ENCODE data around the gene ASTN2.

The ASTN2 gene

DNA sequence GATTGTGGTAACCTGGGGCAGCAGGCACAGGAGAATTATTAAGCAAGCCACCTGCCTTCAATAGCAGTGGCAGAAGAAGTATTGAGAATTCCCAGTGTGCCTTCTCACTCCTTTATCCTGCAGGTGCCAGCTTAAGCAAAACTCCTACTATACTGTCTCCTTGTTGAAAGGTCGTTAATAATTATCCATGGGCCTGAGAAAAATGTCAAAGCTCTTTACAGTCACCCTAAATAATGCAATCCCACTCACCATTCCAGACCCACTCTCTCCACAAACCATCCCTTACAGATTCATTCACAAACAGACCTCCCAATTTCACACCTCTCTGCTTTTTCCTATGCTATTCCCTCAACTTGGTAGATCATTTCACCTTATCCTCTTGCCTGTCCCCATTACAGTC is 889.2 kb downstream of the ASTN2 start:
- DNase-seq (ENCODE audit: low read depth in 2 of 2) = no peak

DNA sequence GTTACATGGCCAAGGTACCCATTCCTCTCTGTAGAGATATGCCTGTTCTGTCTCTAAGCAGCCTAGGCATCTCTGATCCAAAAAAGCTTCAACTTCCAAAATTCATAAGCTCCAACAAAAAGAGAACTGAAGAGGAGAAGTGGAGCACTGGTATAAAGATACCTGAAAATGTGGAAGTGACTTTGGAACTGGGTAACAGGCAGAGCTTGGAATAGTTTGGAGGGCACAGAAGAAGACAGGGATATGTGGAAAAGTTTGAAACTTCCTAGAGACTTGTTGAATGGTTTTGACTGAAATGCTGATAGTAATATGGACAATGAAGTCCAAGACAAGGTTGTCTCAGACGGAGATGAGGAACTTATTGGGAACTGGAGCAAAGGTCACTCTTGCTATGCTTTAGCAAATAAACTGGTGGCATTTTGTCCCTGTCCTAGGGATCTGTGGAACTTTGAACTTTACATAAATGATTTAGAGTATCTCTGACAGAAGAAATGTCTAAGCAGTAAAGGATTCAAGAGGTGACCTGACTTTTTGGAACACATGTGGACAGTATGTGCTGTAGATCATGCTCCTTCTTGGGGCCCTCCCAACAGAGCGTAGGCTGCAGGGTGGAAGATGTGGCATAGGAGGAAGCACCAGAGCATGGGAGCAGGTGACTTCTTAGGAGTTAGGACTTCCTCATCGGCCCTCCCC is 889.9 kb downstream of the ASTN2 start:
- no peak for DNase-seq (ENCODE audit: low read depth in 2 of 2)

DNA sequence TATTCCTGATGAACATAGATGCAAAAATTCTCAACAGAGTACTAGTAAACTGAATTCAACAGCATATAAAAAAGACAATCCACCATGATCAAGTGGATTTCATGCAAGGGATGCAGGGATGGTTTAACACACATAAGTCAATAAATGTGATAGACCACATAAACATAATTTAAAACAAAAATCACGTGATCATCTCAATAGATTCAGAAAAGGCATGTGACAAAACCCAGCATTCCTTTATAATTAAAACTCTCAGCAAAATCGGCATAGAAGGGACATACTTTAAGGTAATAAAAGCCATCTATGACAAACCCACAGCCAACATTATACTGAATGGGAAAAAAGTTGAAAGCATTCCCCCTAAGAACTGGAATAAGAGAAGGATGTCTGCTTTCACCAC is 894.6 kb downstream of the ASTN2 start:
- no peak for DNase-seq (ENCODE audit: low read depth in 2 of 2)

DNA sequence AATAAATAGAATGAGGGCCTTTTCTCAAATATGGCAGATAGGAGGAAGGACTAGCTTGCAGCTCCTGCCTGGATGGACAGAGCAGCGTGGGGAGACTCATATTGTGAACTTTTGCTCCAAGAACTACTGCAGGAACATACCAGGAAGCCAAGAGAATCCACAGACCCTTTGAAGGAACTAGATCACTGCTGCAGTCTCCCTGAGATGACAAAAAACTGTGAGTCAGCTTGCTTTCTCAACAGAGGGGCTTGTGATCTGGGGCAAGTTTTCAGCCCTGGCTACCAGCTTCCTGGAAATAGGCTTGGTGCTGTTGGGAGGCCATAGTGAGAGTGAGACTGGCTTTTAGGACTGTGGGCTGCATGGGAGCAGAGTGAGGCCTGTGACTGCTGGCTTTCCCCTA is 898.4 kb downstream of the ASTN2 start:
- no peak for DNase-seq (ENCODE audit: low read depth in 2 of 2)

DNA sequence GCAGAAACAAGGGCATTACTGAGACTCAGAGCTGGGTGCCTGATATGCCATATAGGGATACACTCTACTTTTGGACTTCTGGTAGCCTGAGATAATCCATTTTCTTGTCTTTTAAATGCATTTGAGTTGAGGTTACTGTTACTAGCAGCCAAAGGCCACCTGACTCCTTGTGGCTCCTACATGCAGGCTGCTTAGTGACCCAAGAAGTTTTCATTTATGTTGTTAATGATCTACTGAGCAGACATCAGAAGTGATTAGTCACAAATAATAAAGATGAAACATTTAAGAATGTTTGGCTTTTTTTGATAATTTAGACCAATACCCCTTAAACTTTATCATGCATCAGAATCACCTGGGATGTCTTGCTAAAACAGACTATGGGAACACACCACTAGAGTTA is 899.3 kb downstream of the ASTN2 start:
- no peak for DNase-seq (ENCODE audit: low read depth in 2 of 2)

DNA sequence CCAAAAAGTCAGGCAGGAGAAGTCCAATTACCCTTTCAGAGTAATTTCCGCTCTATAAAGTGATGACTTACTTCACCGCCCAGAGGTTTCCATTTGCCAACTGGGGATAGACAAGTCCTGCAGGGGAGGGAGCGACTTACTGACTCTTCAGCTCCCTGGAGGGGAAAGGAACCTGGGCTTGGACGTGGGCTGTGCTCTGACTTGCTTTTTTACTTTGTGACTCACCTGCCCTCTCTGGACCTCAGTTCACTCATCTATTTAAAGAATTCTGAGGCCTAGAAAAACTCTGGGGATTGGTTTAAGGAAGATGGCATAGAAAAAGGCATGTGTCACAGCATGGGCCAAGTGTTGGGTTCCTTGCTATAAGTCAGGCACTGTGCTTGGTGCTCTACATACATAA is 908.2 kb downstream of the ASTN2 start:
- no peak for DNase-seq (ENCODE audit: low read depth in 2 of 2)

DNA sequence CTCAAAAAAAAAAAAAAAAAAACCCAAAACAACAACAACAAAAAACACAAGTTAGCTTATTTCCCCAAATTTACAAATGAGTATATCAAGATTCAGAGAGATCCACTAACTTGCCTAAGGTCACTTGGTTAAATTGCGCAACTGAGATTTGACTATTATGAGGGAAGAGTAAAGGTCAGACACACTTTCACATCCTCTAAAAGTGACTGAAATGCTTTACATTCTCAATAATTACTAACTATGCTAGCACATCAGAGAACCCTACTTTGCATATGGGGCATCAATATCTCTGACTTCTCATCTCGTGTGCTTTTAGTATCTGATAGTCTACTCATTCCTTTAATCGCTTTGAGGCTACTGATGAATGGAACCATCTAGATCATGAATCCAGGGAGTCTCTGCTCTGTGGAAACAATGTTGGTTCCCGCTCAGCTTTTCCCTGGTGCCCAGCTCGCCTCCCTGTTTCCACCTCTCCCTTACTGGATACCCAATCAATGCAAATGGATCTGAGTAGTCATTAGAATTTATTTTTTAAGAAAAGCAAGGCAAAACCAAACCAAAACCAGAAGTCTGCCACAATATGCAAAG is 909.9 kb downstream of the ASTN2 start:
- DNase-seq (ENCODE audit: low read depth in 2 of 2) = no peak

DNA sequence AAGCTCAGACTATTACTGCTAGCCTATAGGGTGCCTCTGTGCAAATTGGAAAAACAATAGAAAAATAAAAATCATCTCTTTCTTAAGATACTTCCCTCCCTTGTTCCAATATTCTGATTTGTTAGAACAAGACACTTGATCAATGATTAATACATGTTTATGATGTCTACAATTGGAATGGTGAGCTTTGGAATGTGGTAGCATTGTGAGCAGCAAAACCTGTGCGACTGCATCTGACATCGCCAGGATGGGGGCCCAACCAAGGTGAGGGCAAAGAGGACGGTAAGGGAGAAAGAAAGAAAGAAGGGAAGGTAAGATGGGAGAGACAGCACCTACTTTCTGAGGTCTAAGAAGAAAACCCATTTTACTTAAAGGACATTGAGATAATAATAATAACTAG is 910.8 kb downstream of the ASTN2 start:
- no peak for DNase-seq (ENCODE audit: low read depth in 2 of 2)

DNA sequence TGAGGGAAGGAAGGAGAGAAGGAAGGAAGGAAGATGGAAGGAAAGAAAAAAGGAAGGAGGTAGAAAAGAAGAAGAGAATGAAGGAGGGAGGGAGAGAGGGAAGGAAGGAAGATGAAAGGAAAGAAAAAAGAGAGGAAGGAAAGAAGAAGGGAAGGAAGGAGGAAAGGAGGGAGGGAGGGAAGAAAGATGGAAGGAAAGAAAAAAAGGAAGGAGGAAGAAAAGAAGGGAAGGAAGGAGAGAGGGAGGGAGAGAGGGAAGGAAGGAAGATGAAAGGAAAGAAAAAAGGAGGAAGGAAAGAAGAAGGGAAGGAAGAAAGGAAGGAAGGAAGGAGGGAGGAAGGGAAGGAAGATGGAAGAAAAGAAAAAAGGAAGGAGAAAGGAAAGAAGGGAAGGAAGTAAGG is 912.1 kb downstream of the ASTN2 start:
- DNase-seq (ENCODE audit: low read depth in 2 of 2) = no peak

DNA sequence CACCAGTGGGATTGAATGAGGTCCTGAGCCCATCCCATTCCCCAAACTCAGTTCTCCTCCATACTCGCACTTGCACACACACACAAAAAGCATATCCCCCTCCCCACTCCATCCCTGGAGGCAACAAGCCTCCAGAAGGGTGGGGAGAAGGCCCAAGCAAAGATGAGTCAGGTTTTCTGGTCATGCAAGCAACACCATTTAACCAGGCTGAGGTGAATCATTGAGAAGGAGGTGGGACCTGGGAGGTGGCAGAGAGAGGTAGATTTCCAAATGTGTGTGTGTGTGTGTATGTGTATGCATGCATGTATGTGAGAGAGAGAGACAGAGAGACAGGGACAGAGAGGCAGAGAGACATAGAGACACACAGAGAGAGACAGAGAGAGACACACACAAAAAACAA is 913.0 kb downstream of the ASTN2 start:
- DNase-seq (ENCODE audit: low read depth in 2 of 2) = no peak

DNA sequence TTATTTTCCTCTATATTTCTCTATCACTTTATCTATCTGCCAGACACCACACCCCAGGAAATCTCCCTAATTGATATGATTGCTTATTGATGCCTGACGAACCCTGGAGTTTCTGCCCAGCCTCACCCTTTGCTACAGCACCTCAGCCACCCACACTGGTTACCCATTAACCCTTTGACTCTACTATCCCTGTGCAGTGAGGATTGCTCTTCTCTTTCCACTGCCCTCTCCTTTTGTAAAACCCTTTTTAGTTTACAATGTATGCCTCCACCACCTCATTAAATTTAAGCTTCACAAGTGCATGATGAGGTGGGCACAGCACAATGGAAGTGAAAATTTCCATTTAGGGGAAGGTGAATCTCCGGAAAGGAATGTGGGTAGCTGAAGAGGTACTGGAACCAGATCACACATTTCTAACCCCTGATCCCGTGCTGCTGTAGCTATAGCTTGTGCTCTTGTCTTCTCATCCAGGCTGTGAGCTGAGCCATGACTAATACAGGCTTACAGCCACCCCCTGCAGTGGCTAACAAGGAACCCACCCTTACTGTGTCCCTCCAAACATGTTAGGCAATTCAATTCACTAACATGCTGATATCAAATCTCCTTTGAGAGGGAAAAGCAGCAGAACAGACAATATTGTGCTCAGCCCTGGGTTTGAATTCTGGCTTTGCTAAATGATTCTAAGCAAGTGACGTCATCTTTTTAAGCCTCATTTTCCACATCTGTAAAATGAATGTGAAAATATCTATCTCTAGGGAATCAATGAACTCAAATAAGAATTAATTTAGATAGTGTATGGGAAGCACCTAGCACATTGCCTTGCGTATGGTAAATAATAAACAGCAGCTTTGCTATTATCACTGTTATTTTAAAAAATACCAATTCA is 914.6 kb downstream of the ASTN2 start:
- no peak for DNase-seq (ENCODE audit: low read depth in 2 of 2)

DNA sequence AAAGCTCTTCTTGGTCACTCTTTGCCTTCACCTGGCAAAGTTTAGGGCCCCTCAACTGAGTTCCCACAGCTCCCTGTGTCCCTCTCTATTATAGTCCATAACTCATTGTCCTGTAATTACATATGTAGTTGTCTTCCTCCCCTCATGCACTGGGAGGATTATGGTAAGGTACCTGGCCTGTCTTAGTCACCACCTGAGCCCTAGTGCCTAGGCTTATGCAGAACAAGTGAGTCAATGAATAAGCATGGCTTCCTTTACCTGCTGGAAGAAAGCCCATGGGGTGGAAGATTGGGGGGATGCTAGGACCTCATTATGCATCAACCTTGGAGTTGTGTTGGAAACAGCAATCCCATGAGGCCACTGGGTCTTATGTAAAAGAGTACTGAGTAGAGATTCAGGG is 915.4 kb downstream of the ASTN2 start:
- DNase-seq (ENCODE audit: low read depth in 2 of 2) = no peak

DNA sequence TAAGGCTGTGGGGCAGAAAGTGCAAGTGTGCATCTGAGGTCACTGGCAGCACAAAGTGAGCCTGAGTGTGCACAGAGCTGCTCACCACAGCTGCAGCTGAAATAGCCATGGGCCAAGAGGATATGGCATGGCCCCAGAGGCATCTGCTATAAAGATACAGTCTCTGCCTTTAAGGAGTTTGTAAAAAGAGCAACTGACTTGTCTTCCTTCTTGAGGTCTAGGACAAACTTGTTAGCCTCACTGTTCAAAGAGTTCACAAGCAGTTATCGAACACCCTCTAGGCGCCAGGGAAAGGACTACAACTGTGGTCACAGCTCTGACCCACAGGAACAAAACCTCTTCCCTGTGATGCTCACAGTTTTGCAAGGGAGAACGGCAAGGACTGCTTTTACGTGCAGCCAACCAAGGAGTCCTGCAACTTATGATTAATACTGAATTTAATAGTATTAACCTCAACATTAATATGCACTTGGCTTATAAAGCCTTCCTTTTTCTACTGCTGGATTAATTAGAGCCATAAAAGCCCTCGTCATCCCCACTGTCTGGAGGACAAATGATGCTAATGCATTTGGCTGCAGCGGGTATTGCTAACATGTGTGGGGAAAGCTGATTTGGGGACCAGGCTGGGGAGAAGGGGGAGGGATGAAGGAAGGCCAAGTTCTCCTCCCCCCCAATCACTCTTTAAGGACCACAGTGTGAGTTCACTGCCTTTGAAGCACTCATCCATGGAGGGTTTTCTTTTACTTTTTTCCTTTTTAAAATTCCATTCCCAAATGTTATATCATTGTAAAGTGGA is 917.6 kb downstream of the ASTN2 start:
- no peak for DNase-seq (ENCODE audit: low read depth in 2 of 2)

DNA sequence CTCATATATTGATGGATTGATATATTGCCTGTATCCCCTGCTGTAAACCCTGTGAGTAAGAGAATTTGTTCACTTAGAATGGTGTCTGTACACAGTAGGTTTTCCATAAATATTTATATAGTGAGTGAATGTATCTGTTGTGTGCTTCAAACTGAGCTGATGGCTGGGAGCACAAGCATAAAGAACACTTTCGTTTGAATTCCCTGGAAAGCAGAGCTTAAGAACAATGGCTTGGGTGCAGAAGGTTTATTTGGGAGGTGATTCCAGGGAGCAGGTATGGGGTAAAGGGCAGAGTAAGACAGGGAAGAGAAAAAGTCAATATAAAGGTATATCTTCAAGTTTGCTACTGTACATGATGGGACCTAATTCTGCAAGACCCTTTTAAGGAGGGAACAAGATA is 918.7 kb downstream of the ASTN2 start:
- no peak for DNase-seq (ENCODE audit: low read depth in 2 of 2)

DNA sequence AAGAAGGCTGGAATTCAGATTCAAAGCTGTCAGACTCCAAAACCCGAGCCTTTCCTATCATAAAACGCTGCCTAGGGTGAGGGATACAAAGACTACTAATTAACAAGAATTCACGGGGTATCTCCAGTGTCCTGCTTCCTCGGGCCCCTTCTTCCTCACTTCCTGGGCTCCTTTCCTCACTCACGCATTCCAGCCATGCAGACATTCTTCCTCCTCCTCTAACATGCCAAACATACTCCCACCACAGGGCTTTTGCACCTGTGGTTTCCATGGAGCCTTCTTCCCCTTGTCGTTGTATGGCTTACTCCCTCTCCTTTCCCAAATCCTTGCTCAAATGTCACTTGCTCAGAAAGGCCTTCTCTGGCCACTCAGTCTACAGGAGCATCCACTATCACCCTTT is 919.1 kb downstream of the ASTN2 start:
- DNase-seq (ENCODE audit: low read depth in 2 of 2) = no peak

DNA sequence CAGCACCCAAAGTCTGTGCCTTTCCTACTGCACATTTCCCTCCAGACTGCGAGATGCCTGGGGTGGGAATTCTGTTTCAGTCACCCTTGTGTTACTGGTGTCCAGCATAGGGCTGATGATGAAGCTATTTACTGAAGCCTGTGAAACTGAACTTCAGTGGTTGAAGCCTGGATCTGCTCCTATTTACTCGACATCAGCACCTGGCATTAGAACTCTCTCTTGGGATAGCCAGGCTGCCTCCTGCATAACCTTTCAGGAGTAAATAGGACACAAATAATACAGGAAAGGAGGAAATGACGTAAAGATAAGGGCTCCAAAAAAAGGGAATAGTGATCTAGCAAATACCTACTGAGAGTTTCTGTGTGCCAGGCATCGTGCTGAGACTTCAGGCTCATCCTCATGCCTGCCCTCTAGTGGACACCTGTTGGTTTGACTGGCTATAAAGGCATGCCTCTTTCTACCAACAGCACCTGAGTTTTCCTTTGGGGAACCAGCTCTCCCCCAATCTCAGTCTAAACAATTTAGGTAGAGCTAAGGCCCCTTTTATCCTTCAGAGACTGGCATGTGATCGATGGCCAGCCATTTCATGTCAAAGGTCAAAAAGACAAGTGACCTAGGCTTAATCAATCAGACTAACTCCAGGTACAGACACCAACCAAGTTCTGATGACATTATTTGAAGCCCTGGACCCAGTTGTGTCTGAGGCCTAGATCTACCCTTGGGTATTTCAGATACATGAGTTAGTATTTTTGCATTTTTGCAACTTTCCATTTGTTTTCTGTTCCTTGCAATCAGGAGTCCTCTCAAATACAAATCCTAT is 919.8 kb downstream of the ASTN2 start:
- peak; percentile 7 to 11 for DNase-seq (ENCODE audit: low read depth in 2 of 2)

DNA sequence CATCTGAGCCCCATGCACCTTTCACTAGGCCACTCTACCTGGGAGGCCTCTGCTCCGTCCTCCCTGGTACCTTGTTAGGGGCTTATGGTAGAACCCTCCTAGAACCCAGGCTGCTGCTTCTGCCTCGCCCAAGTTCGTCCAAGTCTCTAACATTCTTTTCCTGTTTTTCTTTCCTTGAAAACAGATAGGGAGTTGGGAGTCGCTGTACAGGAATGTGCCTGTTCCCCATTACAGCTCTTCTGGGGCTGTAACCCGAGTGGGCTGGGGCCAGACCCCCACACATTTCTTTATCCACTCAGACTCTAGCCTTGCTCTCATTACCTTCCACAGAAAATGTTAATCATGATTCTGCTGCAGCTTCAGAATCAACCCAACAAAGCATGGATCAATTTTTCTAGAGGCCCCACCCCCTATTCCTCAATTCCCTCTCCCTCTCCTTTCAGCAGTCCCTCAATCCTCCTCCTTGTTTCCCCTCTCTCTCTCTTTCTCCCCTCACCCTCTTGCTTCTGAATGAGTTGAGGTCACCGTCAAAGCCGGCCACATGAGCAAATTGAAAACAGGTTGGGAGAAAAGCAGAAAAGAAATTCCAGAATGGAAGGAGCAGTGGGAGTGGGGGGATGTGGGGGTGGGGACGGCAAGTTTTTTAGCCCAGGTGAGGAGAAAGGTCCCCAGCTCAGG is 921.5 kb downstream of the ASTN2 start:
- no peak for DNase-seq (ENCODE audit: low read depth in 2 of 2)

DNA sequence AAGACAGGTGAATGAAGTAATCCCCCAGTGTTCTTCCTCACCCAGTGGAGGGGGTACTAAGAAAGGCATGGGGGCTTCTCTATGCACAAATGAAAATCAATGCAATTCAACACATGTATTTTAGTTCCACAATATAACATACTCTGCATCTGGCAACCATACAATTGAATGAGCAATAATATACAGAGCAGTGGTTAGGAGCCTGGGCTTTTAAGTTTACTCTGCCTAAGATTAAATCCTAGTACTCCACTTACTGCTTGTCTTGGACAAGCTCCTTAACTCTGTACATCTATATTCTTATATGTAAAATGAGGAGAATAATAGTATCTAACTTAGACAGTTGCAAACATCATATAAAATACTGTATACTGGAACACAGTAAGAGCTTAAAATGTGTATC is 923.2 kb downstream of the ASTN2 start:
- no peak for DNase-seq (ENCODE audit: low read depth in 2 of 2)

DNA sequence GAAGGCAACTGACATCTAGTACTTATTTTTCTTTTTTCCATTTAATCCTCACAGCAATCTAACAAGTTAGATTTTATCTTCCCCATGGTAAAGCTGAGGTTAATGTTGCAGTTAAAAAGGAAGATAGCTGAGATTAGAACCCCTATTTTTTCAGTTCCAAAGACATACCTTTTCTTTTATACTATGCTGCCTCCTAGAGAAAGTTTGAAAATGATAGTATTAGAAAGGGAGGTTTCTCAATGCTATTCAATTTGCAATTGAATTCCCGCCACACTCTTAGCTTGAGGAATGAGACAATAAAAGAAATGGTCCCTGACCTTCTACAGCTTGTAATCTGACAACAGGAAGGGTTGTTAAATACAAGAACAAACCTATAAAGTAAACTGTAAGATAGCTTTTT is 923.6 kb downstream of the ASTN2 start:
- no peak for DNase-seq (ENCODE audit: low read depth in 2 of 2)

DNA sequence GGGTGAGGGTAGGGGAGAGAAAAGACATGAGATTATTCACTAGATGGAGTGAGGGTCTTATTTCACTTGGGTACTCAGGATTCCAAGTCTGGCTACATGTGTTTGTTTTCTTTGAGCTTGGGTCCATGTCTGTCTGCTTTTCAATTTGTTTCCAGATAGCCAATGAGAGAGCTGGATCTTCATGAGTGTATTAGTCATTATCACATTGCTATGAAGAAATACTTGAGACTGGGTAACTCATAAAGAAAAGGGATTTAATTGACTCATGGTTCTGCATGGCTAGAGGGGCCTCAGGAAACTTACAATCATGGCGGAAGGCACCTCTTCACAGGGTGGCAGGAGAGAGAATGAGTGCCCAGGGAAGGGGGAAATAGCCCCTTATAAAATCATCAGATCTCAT is 924.5 kb downstream of the ASTN2 start:
- no peak for DNase-seq (ENCODE audit: low read depth in 2 of 2)

DNA sequence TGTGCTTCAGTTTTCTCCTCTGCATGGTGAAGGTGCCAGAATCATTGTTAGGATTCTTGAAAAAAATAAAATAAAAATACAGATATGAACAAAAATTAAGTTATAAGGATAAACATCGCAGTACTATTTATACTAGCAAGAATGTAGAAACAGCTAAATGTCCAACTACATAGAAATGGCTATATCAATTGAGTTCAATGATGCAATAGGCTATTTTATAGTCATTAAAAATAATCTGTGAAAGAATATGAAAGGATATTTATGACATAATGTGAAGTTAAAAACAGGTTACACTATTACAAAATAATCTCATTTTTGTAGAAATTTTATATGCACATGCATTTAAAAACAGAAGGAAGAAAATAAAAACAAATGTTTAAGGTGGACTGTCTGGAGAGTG is 926.5 kb downstream of the ASTN2 start:
- DNase-seq (ENCODE audit: low read depth in 2 of 2) = no peak

Data from stimulated activated CD8-positive, alpha-beta memory T cell treated with anti-CD3 and anti-CD28 coated beads, Interleukin-2, amount 100 ng/mL, for 48 hours (primary cell).